ENCODE results near the gene MBNL1. TPM values are rescaled to one million over a fixed set of nuclear protein-coding genes. Genes with fewer than 3 reads are reported as not detected.
A peak's percentile ranks its signal among the peaks of the same experiment; 100 is the strongest.

MBNL1 gene
- total and polyA plus RNA-seq, 11 donors: 46.8 to 416 (median 189) TPM

DNA sequence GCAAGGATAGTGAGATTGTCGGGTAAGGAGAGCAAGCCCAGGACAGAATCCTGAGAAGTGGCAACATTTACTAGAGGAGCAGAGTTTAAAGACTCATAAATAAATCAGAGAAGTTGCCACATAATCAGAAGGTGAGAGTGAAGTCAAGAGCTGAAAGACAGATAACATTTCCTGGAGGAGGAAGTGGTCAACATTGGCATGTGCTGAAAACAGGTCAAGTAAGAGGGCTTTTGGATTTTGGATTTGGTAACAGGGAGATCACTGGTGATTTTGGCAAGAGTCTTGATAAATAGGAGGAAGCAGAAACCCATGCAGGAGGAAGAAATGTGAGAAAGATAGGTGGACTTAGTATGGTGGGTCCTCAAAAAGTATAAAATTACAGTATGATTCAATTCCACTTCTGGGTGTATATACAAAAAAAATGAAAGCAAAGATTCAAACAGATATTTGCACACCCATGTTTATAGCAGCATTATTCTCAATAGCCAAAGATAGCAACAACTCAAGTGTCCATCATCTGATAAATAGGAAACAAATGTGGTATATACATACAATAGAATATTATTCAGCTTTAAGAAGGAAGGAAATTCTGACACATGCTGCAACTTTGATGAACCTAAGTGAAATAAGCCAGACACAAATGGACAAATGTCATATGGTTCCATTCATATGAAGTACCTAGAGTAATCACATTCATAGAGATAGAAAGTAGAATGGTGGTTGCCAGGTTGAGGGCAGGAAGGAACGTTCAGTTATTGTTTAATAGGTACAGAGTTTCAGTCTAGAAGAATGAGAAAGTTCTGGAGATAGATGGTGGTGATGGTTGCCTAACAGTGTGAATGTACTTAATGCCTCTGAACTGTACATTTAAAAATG, 27.3 kb upstream of the MBNL1 start:
- Histone ChIP-seq H3K4me3 (no peak overlapping the region), H3K27ac (peak overlapping the region in 1 of 12 donors; percentile 78)
- WGBS, 4 donors: 64 to 70% (median 66%) methylated on average over 2 of the region's 2 CpGs

GRCh38 chr3:152243301-152243711, 25.4 kb upstream of the MBNL1 start:
- peak overlapping the region in 2 of 12 donors; percentile 27 to 50 for H3K4me3 ChIP-seq
- H3K36me3 ChIP-seq: no peaks in the 10 kb centered on the region
- intact Hi-C loops (cut with DNase I): no loop called here
- WGBS, 4 donors: 82 to 92% (median 90%) methylated on average over 1 of the region's 1 CpG
- H3K9me3 ChIP-seq: peaks cover 0 to 8% (median 0%) of the 10 kb centered on the region in 12 donors
- ATAC-seq (no peak), DNase-seq (no peak)
- TF ChIP-seq CTCF (IDR thresholded peaks at IDR 0.05) (no peak), POLR2A (IDR thresholded peaks at IDR 0.05) (no peak)
- H3K27ac ChIP-seq: peak overlapping the region in 2 of 12 donors; percentile 36 to 78
- no peaks in the 10 kb centered on the region for H3K27me3 ChIP-seq
- peaks cover 0 to 38% (median 0%) of the 10 kb centered on the region in 12 donors for H3K4me1 ChIP-seq

More for the DNA sequence above, 27.3 kb upstream of the MBNL1 start:
- H3K4me1 ChIP-seq: peaks cover 0 to 31% (median 0%) of the 10 kb centered on the region in 12 donors
- no peak for DNase-seq
- H3K27me3 ChIP-seq: no peaks in the 10 kb centered on the region
- H3K36me3 ChIP-seq: no peaks in the 10 kb centered on the region
- peaks cover 0 to 8% (median 0%) of the 10 kb centered on the region in 12 donors for H3K9me3 ChIP-seq
- ATAC-seq: no peak
- no peak for TF ChIP-seq POLR2A (IDR thresholded peaks at IDR 0.05)
- no peak for TF ChIP-seq CTCF (IDR thresholded peaks at IDR 0.05)
- intact Hi-C loops (cut with DNase I): no loop called here

- Histone ChIP-seq H3K4me1 (peaks cover 0 to 38% (median 0%) of the 10 kb centered on the region in 12 donors), H3K9me3 (peaks cover 0 to 8% (median 0%) of the 10 kb centered on the region in 12 donors), H3K4me3 (peak overlapping the region in 3 of 12 donors; percentile 5 to 50 (median 27)), H3K27ac (peak overlapping the region in 1 of 12 donors; percentile 78), H3K36me3 (no peaks in the 10 kb centered on the region), H3K27me3 (no peaks in the 10 kb centered on the region)
- DNase-seq (no peak), ATAC-seq (no peak)
- WGBS, 4 donors: 84 to 92% (median 88%) methylated on average over 10 of the region's 10 CpGs
- intact Hi-C loops (cut with DNase I): no loop called here
- TF ChIP-seq CTCF (IDR thresholded peaks at IDR 0.05) (no peak), POLR2A (IDR thresholded peaks at IDR 0.05) (no peak)
These were observed 24.8 kb upstream of the MBNL1 start for GRCh38 chr3:152243721-152244516.

GRCh38 chr3:152244517-152244888, 24.2 kb upstream of the MBNL1 start:
- H3K27ac ChIP-seq: peak overlapping the region in 1 of 12 donors; percentile 78
- WGBS, 4 donors: 74 to 87% (median 82%) methylated on average over 2 of the region's 2 CpGs
- H3K4me3 ChIP-seq: peak overlapping the region in 3 of 12 donors; percentile 5 to 50 (median 27)
- H3K4me1 ChIP-seq: peaks cover 0 to 38% (median 0%) of the 10 kb centered on the region in 12 donors
- intact Hi-C loops (cut with DNase I): no loop called here
- no peaks in the 10 kb centered on the region for H3K27me3 ChIP-seq
- H3K9me3 ChIP-seq: peaks cover 0 to 8% (median 0%) of the 10 kb centered on the region in 12 donors
- TF ChIP-seq POLR2A (IDR thresholded peaks at IDR 0.05): no peak
- TF ChIP-seq CTCF (IDR thresholded peaks at IDR 0.05): no peak
- no peaks in the 10 kb centered on the region for H3K36me3 ChIP-seq
- DNase-seq (no peak), ATAC-seq (no peak)
